KMS-11 (cell line): ENCODE results near the gene GCNT2.

ENCODE experiments used
- H2AFZ ChIP-seq: fragments of 200-600 bp; sonication (generic); 2 replicates; pipeline ENCODE4 v1.6.1; 2016; ENCODE audit warnings: antibody characterized with exemption, mixed run types, low read depth
- H3K27ac ChIP-seq: fragments of 200-600 bp; sonication (generic); 2 replicates; pipeline ENCODE4 v1.6.1; 2016; ENCODE audit warnings: mild to moderate bottlenecking, mixed run types
- H3K27me3 ChIP-seq: fragments of 200-600 bp; sonication (generic); 2 replicates; pipeline ENCODE4 v1.6.1; 2017; ENCODE audit warnings: mild to moderate bottlenecking, low read depth, mixed run types, moderate library complexity; ENCODE audit not compliant: insufficient read depth
- H3K36me3 ChIP-seq: fragments of 200-600 bp; sonication (generic); 2 replicates; pipeline ENCODE4 v1.6.1; 2017; ENCODE audit warnings: mild to moderate bottlenecking, mixed run types; ENCODE audit not compliant: insufficient read depth
- H3K4me1 ChIP-seq: fragments of 200-600 bp; sonication (generic); 2 replicates; pipeline ENCODE4 v1.6.1; 2016; ENCODE audit warnings: mild to moderate bottlenecking, low read depth, mixed run types; ENCODE audit not compliant: poor library complexity, severe bottlenecking
- H3K4me2 ChIP-seq: fragments of 200-600 bp; sonication (generic); 2 replicates; pipeline ENCODE4 v1.7.0; 2016; ENCODE audit warnings: mild to moderate bottlenecking, mixed run types
- H3K4me3 ChIP-seq: fragments of 200-600 bp; sonication (generic); IDR thresholded peaks from 2 replicates; pipeline ENCODE4 v1.6.1; 2017; ENCODE audit warnings: low read depth, low read length, mixed read lengths; ENCODE audit not compliant: insufficient read depth
- H3K79me2 ChIP-seq: fragments of 200-600 bp; sonication (generic); 2 replicates; pipeline ENCODE4 v1.6.1; 2016; ENCODE audit warnings: low read depth, mixed run types; ENCODE audit not compliant: insufficient read depth
- H3K9ac ChIP-seq: fragments of 200-600 bp; sonication (generic); 2 replicates; pipeline ENCODE4 v1.6.1; 2016; ENCODE audit warnings: mild to moderate bottlenecking, mixed run types
- H4K20me1 ChIP-seq: fragments of 200-600 bp; sonication (generic); 2 replicates; pipeline ENCODE4 v1.6.1; 2016; ENCODE audit warnings: mild to moderate bottlenecking, mixed run types; ENCODE audit not compliant: insufficient read depth
- TF ChIP-seq, protein P1 (sequence below): fragments of 200-600 bp; sonication (generic); conservative IDR thresholded peaks from 2 replicates; pipeline ENCODE4 v1.6.1; 2017; ENCODE audit warnings: low read depth, mild to moderate bottlenecking, antibody characterized with exemption, low read length, moderate library complexity, mixed read lengths

The GCNT2 gene

GRCh38 chr6:10554826-10555225 lies 33.7 kb downstream of the GCNT2 start:
- no peaks in the 10 kb centered on the region for H3K4me1 ChIP-seq
- no peak overlapping the region for H3K4me3 ChIP-seq
- no peak overlapping the region for H3K4me2 ChIP-seq
- H3K9ac ChIP-seq = no peak overlapping the region
- H3K27ac ChIP-seq = no peak overlapping the region
- H3K79me2 ChIP-seq = no peaks in the 10 kb centered on the region
- H4K20me1 ChIP-seq = no peaks in the 10 kb centered on the region
- TF ChIP-seq, protein P1, sequence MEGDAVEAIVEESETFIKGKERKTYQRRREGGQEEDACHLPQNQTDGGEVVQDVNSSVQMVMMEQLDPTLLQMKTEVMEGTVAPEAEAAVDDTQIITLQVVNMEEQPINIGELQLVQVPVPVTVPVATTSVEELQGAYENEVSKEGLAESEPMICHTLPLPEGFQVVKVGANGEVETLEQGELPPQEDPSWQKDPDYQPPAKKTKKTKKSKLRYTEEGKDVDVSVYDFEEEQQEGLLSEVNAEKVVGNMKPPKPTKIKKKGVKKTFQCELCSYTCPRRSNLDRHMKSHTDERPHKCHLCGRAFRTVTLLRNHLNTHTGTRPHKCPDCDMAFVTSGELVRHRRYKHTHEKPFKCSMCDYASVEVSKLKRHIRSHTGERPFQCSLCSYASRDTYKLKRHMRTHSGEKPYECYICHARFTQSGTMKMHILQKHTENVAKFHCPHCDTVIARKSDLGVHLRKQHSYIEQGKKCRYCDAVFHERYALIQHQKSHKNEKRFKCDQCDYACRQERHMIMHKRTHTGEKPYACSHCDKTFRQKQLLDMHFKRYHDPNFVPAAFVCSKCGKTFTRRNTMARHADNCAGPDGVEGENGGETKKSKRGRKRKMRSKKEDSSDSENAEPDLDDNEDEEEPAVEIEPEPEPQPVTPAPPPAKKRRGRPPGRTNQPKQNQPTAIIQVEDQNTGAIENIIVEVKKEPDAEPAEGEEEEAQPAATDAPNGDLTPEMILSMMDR = no peak
- H3K27me3 ChIP-seq = no peaks in the 10 kb centered on the region
- no peak overlapping the region for H2AFZ ChIP-seq
- H3K36me3 ChIP-seq = no peaks in the 10 kb centered on the region

- no peak overlapping the region for H3K9ac ChIP-seq
- no peak overlapping the region for H3K27ac ChIP-seq
- no peak overlapping the region for H2AFZ ChIP-seq
- no peak overlapping the region for H3K4me2 ChIP-seq
- no peaks in the 10 kb centered on the region for H3K4me1 ChIP-seq
- no peaks in the 10 kb centered on the region for H3K79me2 ChIP-seq
- H3K4me3 ChIP-seq = no peak overlapping the region
- no peaks in the 10 kb centered on the region for H3K27me3 ChIP-seq
- no peaks in the 10 kb centered on the region for H4K20me1 ChIP-seq
- TF ChIP-seq, protein P1 = no peak
- no peaks in the 10 kb centered on the region for H3K36me3 ChIP-seq
These were observed 34.6 kb downstream of the GCNT2 start for GRCh38 chr6:10555625-10556309.

DNA sequence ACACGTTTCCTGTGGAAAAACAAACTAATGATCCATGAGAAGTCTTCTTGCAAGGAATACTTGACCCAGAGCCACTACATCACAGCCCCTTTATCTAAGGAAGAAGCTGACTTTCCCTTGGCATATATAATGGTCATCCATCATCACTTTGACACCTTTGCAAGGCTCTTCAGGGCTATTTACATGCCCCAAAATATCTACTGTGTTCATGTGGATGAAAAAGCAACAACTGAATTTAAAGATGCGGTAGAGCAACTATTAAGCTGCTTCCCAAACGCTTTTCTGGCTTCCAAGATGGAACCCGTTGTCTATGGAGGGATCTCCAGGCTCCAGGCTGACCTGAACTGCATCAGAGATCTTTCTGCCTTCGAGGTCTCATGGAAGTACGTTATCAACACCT lies 35.4 kb downstream of the GCNT2 start:
- no peaks in the 10 kb centered on the region for H4K20me1 ChIP-seq
- no peak overlapping the region for H3K9ac ChIP-seq
- no peak overlapping the region for H3K4me2 ChIP-seq
- TF ChIP-seq, protein P1 = no peak
- H3K27me3 ChIP-seq = no peaks in the 10 kb centered on the region
- no peaks in the 10 kb centered on the region for H3K4me1 ChIP-seq
- H3K36me3 ChIP-seq = no peaks in the 10 kb centered on the region
- H3K4me3 ChIP-seq = no peak overlapping the region
- H3K27ac ChIP-seq = no peak overlapping the region
- H3K79me2 ChIP-seq = no peaks in the 10 kb centered on the region
- H2AFZ ChIP-seq = no peak overlapping the region

DNA sequence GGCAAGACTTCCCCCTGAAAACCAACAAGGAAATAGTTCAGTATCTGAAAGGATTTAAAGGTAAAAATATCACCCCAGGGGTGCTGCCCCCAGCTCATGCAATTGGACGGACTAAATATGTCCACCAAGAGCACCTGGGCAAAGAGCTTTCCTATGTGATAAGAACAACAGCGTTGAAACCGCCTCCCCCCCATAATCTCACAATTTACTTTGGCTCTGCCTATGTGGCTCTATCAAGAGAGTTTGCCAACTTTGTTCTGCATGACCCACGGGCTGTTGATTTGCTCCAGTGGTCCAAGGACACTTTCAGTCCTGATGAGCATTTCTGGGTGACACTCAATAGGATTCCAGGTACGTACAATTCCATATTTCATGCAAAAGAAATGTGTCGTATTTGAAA lies 35.8 kb downstream of the GCNT2 start:
- H3K9ac ChIP-seq = no peak overlapping the region
- H3K27me3 ChIP-seq = no peaks in the 10 kb centered on the region
- no peak overlapping the region for H3K4me3 ChIP-seq

More for the DNA sequence above, 35.8 kb downstream of the GCNT2 start:
- H3K79me2 ChIP-seq = no peaks in the 10 kb centered on the region
- no peak overlapping the region for H3K27ac ChIP-seq
- H3K4me1 ChIP-seq = no peaks in the 10 kb centered on the region
- no peak overlapping the region for H3K4me2 ChIP-seq
- TF ChIP-seq, protein P1 = no peak
- H2AFZ ChIP-seq = no peak overlapping the region
- no peaks in the 10 kb centered on the region for H4K20me1 ChIP-seq
- no peaks in the 10 kb centered on the region for H3K36me3 ChIP-seq
